Esophagus squamous epithelium (tissue), 4 donors: ENCODE data around the gene WBP1L.

Experiments used
- CTCF ChIP-seq, 6 experiments: fragments of 450-650 bp in 4 of 6; fragments of 200-600 bp in 2 of 6; sonication (generic) in 2 of 6; IDR thresholded peaks; one replicate each; pipeline ENCODE4 v1.5.1; 2016 to 2019; ENCODE audit warnings: antibody characterized with exemption in 6 of 6, mild to moderate bottlenecking in 4 of 6, moderate library complexity in 4 of 6
- POLR2A ChIP-seq, 4 donors: fragments of 450-650 bp; IDR thresholded peaks; one replicate each; pipeline ENCODE4 v1.6.1; 2017; ENCODE audit warnings: antibody characterized with exemption in 4 of 4, mild to moderate bottlenecking in 4 of 4, moderate library complexity in 3 of 4

- no peak for TF ChIP-seq CTCF (IDR thresholded peaks at IDR 0.05)
- TF ChIP-seq POLR2A (IDR thresholded peaks at IDR 0.05), result no peak
These were observed 80.9 kb downstream of the WBP1L start for GRCh38 chr10:102824664-102825063.
